ENCODE measurements around the gene NAIF1.
A peak's percentile ranks its signal among the peaks of the same experiment; 100 is the strongest.

Gene NAIF1

DNA sequence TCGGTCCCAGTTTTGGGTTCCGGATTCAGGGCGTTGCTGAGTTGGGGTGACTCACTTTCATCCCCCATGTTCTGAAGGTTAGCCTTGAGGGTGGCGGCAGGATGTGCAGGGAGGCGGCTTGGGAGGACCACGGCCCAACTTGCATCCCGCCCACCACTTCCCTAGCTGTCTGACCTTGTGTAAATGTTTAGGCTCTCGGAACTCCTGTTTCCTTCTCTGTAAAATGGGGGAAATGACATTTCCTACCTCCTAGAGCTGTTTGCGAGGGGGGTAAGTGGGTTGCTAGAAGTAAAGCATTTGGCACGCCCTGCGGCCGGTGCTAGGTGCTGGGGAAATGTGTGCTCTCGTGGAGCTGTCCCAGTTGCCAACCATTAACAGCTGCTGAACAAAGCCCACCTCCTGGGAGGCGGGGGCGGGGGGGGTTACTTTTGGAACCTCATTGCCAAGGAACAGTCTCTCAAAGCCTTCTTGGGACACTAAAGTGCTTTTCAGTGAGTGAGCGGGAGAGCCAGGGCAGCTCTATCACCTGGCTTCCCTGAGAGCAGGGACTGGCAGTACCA lies 32.9 kb upstream of the NAIF1 start:
- Histone ChIP-seq H3K27ac (peak overlapping the region; percentile 86 to 88), H3K4me1 (peaks cover 0 to 61% (median 46%) of the 10 kb centered on the region in 4 donors), H3K36me3 (peaks cover 37 to 40% (median 38%) of the 10 kb centered on the region in 3 donors), H3K4me3 (peak overlapping the region; percentile 54 to 58), H3K9me3 (no peaks in the 10 kb centered on the region), H3K27me3 (no peaks in the 10 kb centered on the region)
- no peak for DNase-seq
- no peak for TF ChIP-seq CTCF (IDR thresholded peaks at IDR 0.05)
- intact Hi-C loops (cut with DNase I; ENCODE audit: low total_unique reads) = no loop called here

GRCh38 chr9:128099231-128099931 lies 32.3 kb upstream of the NAIF1 start:
- intact Hi-C loops (cut with DNase I; ENCODE audit: low total_unique reads) = no loop called here
- H3K36me3 ChIP-seq = peaks cover 33 to 36% (median 35%) of the 10 kb centered on the region in 3 donors
- H3K27me3 ChIP-seq = no peaks in the 10 kb centered on the region
- no peak for DNase-seq
- peak overlapping the region; percentile 86 to 88 for H3K27ac ChIP-seq
- no peak for TF ChIP-seq CTCF (IDR thresholded peaks at IDR 0.05)
- no peaks in the 10 kb centered on the region for H3K9me3 ChIP-seq
- peak overlapping the region; percentile 54 to 58 for H3K4me3 ChIP-seq
- H3K4me1 ChIP-seq = peaks cover 5 to 66% (median 52%) of the 10 kb centered on the region in 4 donors

DNA sequence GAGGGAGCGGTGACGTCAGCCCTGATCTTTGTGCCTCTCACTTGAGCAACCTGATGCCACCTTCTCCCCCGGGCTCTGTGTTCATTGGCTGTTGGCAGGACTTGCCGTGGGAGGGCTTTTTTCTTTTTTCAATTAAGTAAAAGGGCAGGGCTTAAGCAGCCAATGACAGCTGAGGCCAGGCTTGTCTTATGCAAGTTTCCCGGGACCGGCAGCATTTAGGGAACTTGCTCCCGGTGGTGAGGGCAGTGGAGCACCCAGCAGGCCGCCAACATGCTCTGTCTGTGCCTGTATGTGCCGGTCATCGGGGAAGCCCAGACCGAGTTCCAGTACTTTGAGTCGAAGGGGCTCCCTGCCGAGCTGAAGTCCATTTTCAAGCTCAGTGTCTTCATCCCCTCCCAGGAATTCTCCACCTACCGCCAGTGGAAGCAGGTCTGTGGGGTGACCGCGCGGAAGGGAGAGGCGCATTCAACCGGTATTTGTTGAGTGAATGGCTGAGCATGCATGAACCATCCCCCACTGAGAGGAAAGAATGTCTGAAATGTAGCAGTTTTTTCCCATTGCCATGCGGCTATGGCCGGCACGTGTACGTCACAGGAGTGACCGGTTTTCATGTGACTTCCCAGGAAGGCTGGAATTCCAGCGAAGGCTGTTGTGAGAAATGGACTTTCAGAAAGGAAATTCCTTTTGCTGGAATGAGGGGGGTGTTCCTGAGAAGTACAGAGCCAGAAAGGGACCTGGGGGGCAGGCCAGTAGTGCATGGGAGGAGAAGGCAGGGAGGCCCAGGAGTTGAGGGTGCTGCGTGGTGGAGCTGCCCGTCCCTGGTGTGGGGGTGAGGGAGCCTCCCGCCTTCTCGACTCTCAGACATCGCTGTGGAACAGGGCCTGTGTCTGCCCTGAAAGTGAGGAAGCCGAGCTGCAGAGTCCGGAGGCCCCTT lies 31.4 kb upstream of the NAIF1 start:
- DNase-seq = peak; percentile 96 to 98
- TF ChIP-seq CTCF (IDR thresholded peaks at IDR 0.05) = no peak
- H3K9me3 ChIP-seq = no peaks in the 10 kb centered on the region
- H3K27me3 ChIP-seq = no peaks in the 10 kb centered on the region
- peaks cover 25 to 28% (median 26%) of the 10 kb centered on the region in 3 donors for H3K36me3 ChIP-seq
- peaks cover 9 to 67% (median 57%) of the 10 kb centered on the region in 4 donors for H3K4me1 ChIP-seq
- peak overlapping the region; percentile 54 to 58 for H3K4me3 ChIP-seq
- peak overlapping the region; percentile 86 to 88 for H3K27ac ChIP-seq
- intact Hi-C loops (cut with DNase I; ENCODE audit: low total_unique reads) = no loop called here

DNA sequence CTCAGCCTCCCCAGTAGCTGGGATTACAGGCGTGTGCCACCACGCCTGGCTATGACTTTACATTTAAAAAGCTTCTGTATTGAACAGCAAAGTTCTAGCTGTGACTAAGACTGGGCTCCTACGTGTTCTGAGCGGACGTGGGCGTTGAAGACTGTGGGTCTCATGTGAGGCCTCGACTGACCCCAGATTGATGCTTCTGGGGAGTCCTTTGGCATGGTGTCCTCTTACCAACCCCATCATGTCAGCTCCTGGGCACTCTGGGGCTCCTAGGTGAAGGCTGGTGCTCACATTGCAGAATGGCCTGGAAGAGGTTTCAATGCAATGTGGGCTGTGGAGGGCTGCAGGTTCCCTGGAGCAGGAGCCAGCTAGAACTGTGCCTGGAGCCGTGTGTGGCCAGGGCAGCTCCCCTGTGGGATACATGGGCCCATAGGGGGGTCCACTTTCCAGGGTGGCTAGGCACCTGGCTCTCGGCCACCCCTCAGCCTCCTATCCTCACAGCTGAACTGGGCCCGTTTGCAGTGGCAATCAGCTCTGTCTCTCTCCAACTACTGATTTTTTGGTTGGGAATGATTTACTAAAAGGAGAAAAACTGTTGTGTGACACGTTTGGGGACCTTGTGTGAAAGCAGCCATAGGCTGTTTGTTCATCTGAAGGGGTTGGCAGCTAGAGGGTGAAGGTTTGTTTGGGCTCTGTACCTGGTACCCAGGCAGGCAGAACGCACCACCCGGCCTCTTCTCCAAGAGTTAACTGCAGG lies 30.6 kb upstream of the NAIF1 start:
- Histone ChIP-seq H3K36me3 (peaks cover 17 to 20% (median 18%) of the 10 kb centered on the region in 3 donors), H3K4me3 (peak overlapping the region; percentile 54 to 58)

More for the DNA sequence above, 30.6 kb upstream of the NAIF1 start:
- H3K27me3 ChIP-seq = no peaks in the 10 kb centered on the region
- intact Hi-C loops (cut with DNase I; ENCODE audit: low total_unique reads) = no loop called here
- peak overlapping the region; percentile 86 to 88 for H3K27ac ChIP-seq
- DNase-seq = no peak
- H3K9me3 ChIP-seq = no peaks in the 10 kb centered on the region
- H3K4me1 ChIP-seq = peaks cover 9 to 75% (median 63%) of the 10 kb centered on the region in 4 donors
- no peak for TF ChIP-seq CTCF (IDR thresholded peaks at IDR 0.05)
